Sigmoid colon (tissue), 4 donors: ENCODE measurements around the gene BBC3.

Source experiments
- POLR2AphosphoS5 ChIP-seq, 4 donors: sonication (generic); formaldehyde crosslinking; IDR thresholded peaks; one replicate each; pipeline ENCODE4 v1.6.1; 2017; ENCODE audit warnings: antibody characterized with exemption in 4 of 4
- TF ChIP-seq, protein P1 (sequence below), 4 experiments: fragments of 450-650 bp in 3 of 4; fragments of 200-600 bp in 1 of 4; IDR thresholded peaks; one replicate each; pipeline ENCODE4 v1.5.1; 2016 to 2019; ENCODE audit warnings: antibody characterized with exemption in 4 of 4, mild to moderate bottlenecking in 3 of 4, moderate library complexity in 2 of 4

DNA sequence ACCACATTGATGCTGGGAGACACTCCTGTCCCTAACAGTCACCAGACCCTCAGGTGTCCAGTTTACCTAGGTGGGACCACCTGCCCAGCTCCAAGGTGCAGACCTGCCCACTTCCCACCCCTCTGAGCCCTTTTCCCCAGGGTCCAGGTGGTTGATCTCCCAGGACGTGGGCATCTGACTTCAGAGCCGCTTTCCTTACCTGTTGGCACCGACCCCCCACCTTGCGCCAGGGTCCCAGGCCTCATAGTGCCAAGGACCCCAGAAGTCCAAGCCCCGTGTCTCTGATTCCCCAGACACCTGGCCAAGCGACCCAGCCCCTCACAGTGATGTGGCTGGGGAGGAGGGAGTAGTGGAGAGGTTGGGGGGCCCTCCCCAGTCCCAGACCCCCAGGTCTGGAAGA lies 9.6 kb upstream of the BBC3 start:
- TF ChIP-seq, protein P1, sequence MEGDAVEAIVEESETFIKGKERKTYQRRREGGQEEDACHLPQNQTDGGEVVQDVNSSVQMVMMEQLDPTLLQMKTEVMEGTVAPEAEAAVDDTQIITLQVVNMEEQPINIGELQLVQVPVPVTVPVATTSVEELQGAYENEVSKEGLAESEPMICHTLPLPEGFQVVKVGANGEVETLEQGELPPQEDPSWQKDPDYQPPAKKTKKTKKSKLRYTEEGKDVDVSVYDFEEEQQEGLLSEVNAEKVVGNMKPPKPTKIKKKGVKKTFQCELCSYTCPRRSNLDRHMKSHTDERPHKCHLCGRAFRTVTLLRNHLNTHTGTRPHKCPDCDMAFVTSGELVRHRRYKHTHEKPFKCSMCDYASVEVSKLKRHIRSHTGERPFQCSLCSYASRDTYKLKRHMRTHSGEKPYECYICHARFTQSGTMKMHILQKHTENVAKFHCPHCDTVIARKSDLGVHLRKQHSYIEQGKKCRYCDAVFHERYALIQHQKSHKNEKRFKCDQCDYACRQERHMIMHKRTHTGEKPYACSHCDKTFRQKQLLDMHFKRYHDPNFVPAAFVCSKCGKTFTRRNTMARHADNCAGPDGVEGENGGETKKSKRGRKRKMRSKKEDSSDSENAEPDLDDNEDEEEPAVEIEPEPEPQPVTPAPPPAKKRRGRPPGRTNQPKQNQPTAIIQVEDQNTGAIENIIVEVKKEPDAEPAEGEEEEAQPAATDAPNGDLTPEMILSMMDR (IDR thresholded peaks at IDR 0.05): no peak
- TF ChIP-seq POLR2AphosphoS5 (IDR thresholded peaks at IDR 0.05): no peak
